Sigmoid colon (tissue), 7 donors: ENCODE measurements around the gene SPATA3. TPM values are rescaled to one million over a fixed set of nuclear protein-coding genes. Genes with fewer than 3 reads are reported as not detected.
"Not testable (repeated sequence)": the region's sequence is repeated elsewhere in the genome, so short reads cannot be mapped to it uniquely, and the experiment has no call there.

Source experiments
- DNase-seq: peaks from one replicate; pipeline ENCODE4 v3.0.0-alpha.2; 2019
- H3K27ac ChIP-seq, 4 donors: fragments of 200-600 bp; sonication (generic); one replicate each; pipeline ENCODE4 v1.5.1; 2016 to 2019; ENCODE audit warnings: mild to moderate bottlenecking in 1 of 4
- H3K27me3 ChIP-seq, 3 donors: fragments of 200-600 bp; sonication (generic); one replicate each; pipeline ENCODE4 v1.5.1; 2019; ENCODE audit warnings: mild to moderate bottlenecking in 1 of 3
- H3K36me3 ChIP-seq, 4 donors: fragments of 200-600 bp; sonication (generic); one replicate each; pipeline ENCODE4 v1.5.1; 2016 to 2019
- H3K4me1 ChIP-seq, 4 donors: fragments of 200-600 bp; sonication (generic); one replicate each; pipeline ENCODE4 v1.5.1; 2017 to 2019
- H3K4me3 ChIP-seq, 4 donors: fragments of 200-600 bp; sonication (generic); one replicate each; pipeline ENCODE4 v1.5.1; 2017 to 2019; ENCODE audit warnings: mild to moderate bottlenecking in 2 of 4, moderate library complexity in 1 of 4
- H3K9me3 ChIP-seq, 4 donors: fragments of 200-600 bp in 3 of 4; sonication (generic) in 3 of 4; one replicate each; pipeline versions ENCODE4 v1.5.1 to v1.6.1; 2013 to 2019
- CTCF ChIP-seq, 4 experiments: fragments of 450-650 bp in 3 of 4; fragments of 200-600 bp in 1 of 4; IDR thresholded peaks; one replicate each; pipeline ENCODE4 v1.5.1; 2016 to 2019; ENCODE audit warnings: antibody characterized with exemption in 4 of 4, mild to moderate bottlenecking in 3 of 4, moderate library complexity in 2 of 4
- EP300 ChIP-seq, 4 donors: sonication (generic); formaldehyde crosslinking; IDR thresholded peaks; one replicate each; pipeline ENCODE4 v1.6.1; 2017; ENCODE audit warnings: antibody characterized with exemption in 4 of 4
- POLR2A ChIP-seq, 2 donors: fragments of 450-650 bp; IDR thresholded peaks; one replicate each; pipeline ENCODE4 v1.6.1; 2016; ENCODE audit warnings: antibody characterized with exemption in 2 of 2, mild to moderate bottlenecking in 2 of 2, moderate library complexity in 2 of 2
- POLR2AphosphoS5 ChIP-seq, 4 donors: sonication (generic); formaldehyde crosslinking; IDR thresholded peaks; one replicate each; pipeline ENCODE4 v1.6.1; 2017; ENCODE audit warnings: antibody characterized with exemption in 4 of 4
- WGBS, 2 donors: extraction: QIAGEN DNeasy Blood & Tissue Kit; methylation state at CpG; one replicate each; pipeline ENCODE4 v1.1.7; 2013; 5-methylcytosine and 5-hydroxymethylcytosine counted together
- intact Hi-C: fragments of 100-400 bp; cut with DNase I; formaldehyde crosslinking; loops from one replicate; pipeline ENCODE4 v1.15.1; 2023
- polyA plus RNA-seq, 3 donors: library from polyadenylated mRNA; stranded (reverse); fragments of 200-250 nt; gene quantifications; one replicate each; pipeline ENCODE4 v1.2.3, GENCODE V29; 2013
- total RNA-seq, 4 donors: library from RNA; depleted of rRNA; stranded (reverse); fragments of >200 nt; gene quantifications; one replicate each; pipeline ENCODE4 v1.1.0, GENCODE V29; 2016
- donor health status: healthy with polysubstance abuse.
- donor health status: Bipolar disorder and iron deficiency.
- donor health status: healthy.

The SPATA3 gene
- total and polyA plus RNA-seq, 7 donors, result not detected

GRCh38 chr2:231015926-231016325, 20.0 kb downstream of the SPATA3 start:
- no peaks in the 10 kb centered on the region for H3K36me3 ChIP-seq
- H3K9me3 ChIP-seq, result no peaks in the 10 kb centered on the region
- 86 to 95% methylated on average over 3 of the region's 3 CpGs for WGBS, 2 donors
- H3K4me3 ChIP-seq, result no peak overlapping the region
- no peak for DNase-seq
- H3K27ac ChIP-seq, result no peak overlapping the region
- peaks cover 0 to 13% (median 0%) of the 10 kb centered on the region in 3 donors for H3K27me3 ChIP-seq
- intact Hi-C loops, result no loop called here
- TF ChIP-seq CTCF (IDR thresholded peaks at IDR 0.05), result no peak
- TF ChIP-seq POLR2A (IDR thresholded peaks at IDR 0.05), result no peak
- TF ChIP-seq POLR2AphosphoS5 (IDR thresholded peaks at IDR 0.05), result no peak
- no peak for TF ChIP-seq EP300 (IDR thresholded peaks at IDR 0.05)
- H3K4me1 ChIP-seq, result no peaks in the 10 kb centered on the region

GRCh38 chr2:231016566-231017230, 20.8 kb downstream of the SPATA3 start:
- Histone ChIP-seq H3K27me3 (peaks cover 0 to 9% (median 0%) of the 10 kb centered on the region in 3 donors), H3K4me1 (no peaks in the 10 kb centered on the region), H3K27ac (no peak overlapping the region), H3K36me3 (no peaks in the 10 kb centered on the region), H3K9me3 (no peaks in the 10 kb centered on the region), H3K4me3 (no peak overlapping the region)
- intact Hi-C loops, result no loop called here
- TF ChIP-seq EP300 (IDR thresholded peaks at IDR 0.05) (no peak), POLR2A (IDR thresholded peaks at IDR 0.05) (no peak), CTCF (IDR thresholded peaks at IDR 0.05) (no peak), POLR2AphosphoS5 (IDR thresholded peaks at IDR 0.05) (no peak)
- DNase-seq, result no peak
- WGBS, 2 donors, result 61 to 84% methylated on average over 6 of the region's 6 CpGs

- WGBS, 2 donors, result 23 to 37% methylated on average over 4 of the region's 4 CpGs
- DNase-seq, result no peak
- Histone ChIP-seq H3K36me3 (no peaks in the 10 kb centered on the region), H3K9me3 (no peaks in the 10 kb centered on the region), H3K4me1 (no peaks in the 10 kb centered on the region), H3K4me3 (no peak overlapping the region), H3K27me3 (peaks cover 0 to 7% (median 0%) of the 10 kb centered on the region in 3 donors), H3K27ac (no peak overlapping the region)
- intact Hi-C loops, result no loop called here
- no peak for TF ChIP-seq CTCF (IDR thresholded peaks at IDR 0.05)
- no peak for TF ChIP-seq POLR2A (IDR thresholded peaks at IDR 0.05)
- TF ChIP-seq EP300 (IDR thresholded peaks at IDR 0.05), result no peak
- no peak for TF ChIP-seq POLR2AphosphoS5 (IDR thresholded peaks at IDR 0.05)
Observed at GRCh38 chr2:231017231-231017598, 21.3 kb downstream of the SPATA3 start.

- intact Hi-C loops, result no loop called here
- H3K36me3 ChIP-seq, result no peaks in the 10 kb centered on the region
- 92 to 95% methylated on average over 3 of the region's 3 CpGs for WGBS, 2 donors
- no peak for DNase-seq
- H3K4me1 ChIP-seq, result no peaks in the 10 kb centered on the region
- H3K27me3 ChIP-seq, result peaks cover 0 to 7% (median 0%) of the 10 kb centered on the region in 3 donors
- no peak overlapping the region for H3K4me3 ChIP-seq
- no peaks in the 10 kb centered on the region for H3K9me3 ChIP-seq
- no peak overlapping the region for H3K27ac ChIP-seq
- no peak for TF ChIP-seq CTCF (IDR thresholded peaks at IDR 0.05)
- no peak for TF ChIP-seq EP300 (IDR thresholded peaks at IDR 0.05)
- no peak for TF ChIP-seq POLR2A (IDR thresholded peaks at IDR 0.05)
- no peak for TF ChIP-seq POLR2AphosphoS5 (IDR thresholded peaks at IDR 0.05)
Observed at GRCh38 chr2:231018184-231018583, 22.3 kb downstream of the SPATA3 start.

- H3K27me3 ChIP-seq, H3K4me1 ChIP-seq, intact Hi-C loops, H3K36me3 ChIP-seq, H3K27ac ChIP-seq, H3K9me3 ChIP-seq, DNase-seq, H3K4me3 ChIP-seq: not testable (repeated sequence)
- 95 to 98% methylated on average over 3 of the region's 3 CpGs for WGBS, 2 donors
Observed at GRCh38 chr2:231025059-231025458, 29.1 kb downstream of the SPATA3 start.
